Measurements from ENCODE around the gene LCAT.
"Not testable (repeated sequence)": the region's sequence is repeated elsewhere in the genome, so short reads cannot be mapped to it uniquely, and the experiment has no call there.

Gene LCAT

DNA sequence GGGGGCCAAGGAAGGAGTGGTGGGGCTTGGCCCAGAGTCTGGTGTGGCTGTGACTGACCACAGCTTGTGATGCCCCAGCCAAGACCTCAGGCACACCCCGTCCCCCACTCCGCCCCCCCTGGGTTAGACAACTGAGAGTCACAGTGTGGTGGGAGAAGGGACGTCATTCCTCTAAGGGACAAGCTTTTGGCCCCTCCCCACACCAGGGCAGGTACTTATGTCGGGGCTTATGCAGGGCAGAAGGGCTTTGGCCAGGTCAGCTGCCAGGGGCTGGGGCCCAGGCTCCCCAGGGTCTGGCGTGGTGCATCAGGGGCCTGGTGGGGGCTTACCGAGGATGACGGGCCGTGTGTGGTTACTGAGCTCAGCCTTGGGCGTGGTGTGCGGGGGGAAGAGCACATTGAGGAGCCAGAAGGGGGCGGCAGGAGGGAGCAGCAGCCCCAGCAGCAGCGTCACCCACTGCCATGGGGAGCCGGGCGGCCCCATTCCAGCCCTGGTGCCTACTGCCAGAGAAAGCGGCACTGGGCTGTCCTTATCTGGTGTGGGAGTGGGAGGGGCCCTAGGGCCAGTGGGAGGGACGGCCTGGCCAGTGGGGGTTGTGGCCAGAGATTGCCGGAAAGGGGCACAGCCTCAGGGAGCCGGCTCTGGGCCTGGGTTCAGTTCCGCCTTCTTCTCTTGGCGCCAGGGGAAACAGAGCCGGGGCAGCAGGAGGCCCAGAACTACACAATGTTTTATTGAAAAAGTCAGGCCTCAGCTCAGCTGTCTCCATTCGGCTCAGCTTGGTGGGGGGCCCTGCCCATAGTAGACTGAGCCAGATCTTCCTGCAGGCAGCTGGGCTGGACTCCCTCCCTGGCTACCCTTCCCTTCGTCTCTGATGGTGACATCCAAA, at the start of gene LCAT:
Gene LCAT (minus strand): TSS at position 502 of the 886 bp plus-strand sequence. CDS start 19 bp downstream, at position 483.
- DNase-seq, result no peak

GRCh38 chr16:67993207-67994039, 49.5 kb upstream of the LCAT start:
- DNase-seq, result no peak

- DNase-seq, result no peak
Observed at GRCh38 chr16:67992661-67993206, 48.8 kb upstream of the LCAT start.

DNA sequence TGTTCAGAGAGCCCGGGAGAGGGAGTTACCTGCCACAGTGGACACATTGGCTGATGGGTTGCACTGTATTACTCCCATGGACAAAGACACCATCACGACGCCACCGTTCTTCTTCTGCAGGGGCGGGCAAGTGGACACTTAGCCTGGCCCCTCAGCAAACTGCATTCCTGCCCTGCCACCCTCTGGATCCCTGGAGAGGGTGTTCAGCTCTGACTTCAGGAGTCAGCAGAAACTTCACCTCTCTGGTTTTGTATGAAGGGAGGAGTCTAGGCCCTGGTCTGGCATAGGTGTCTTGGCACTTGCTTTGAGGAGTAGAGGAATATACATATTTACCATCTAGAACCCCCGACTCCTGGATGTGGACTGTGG, 46.1 kb upstream of the LCAT start:
- DNase-seq, result no peak

DNA sequence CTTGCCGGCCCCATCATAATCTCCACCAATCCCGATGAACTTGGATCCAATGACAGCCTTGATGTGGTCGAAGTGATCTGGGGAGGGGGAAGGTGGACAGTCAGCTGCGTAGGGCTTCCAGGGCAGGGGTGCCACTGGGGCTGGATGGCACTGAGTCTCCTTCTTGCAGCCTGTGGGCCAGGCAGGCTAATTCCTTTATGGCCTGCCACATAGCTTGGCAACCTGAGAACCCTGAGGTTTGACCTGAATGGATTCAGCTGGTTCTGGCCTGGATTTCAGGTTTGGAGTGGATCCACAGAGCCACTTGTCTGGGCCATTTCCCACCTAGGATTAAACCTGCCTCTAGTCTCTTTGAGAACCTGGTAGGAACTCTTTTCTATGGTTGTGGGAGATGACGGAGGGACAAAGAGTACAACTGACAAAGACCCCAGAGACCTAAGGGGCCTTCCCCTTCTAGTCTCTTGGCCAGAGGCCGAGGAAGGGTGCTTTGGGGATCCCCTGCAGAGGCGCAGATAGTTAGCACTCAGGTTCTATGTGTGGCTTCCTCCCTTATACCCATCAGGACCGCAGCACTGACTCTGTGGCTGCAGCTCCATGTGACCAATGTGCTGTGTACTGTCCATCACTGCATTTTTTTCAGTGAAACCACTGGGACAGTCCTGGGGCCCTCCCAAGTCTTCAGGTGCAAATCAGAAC, 45.5 kb upstream of the LCAT start:
- DNase-seq, result no peak

DNA sequence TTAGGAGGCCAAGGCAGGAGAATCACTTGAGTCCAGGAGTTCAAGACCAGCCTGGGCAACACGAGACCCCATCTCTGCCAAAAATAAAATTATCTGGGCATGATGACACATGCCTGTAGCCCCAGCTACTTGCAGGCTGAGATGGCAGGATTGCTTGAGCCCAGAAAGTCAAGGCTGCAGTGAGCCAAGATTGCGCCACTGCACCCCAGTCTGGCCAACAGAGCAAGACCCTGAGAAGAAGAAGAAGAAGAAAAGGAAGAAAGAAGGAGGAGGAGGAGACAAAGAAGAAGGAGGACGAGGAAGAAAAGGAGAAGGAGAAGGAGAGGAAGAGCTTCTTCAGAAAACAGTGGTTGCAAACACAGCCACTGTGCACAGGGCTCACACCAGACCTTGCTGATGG, 44.8 kb upstream of the LCAT start:
- no peak for DNase-seq

GRCh38 chr16:67987460-67988160, 43.7 kb upstream of the LCAT start:
- no peak for DNase-seq

GRCh38 chr16:67986949-67987348, 43.0 kb upstream of the LCAT start:
- no peak for DNase-seq

DNA sequence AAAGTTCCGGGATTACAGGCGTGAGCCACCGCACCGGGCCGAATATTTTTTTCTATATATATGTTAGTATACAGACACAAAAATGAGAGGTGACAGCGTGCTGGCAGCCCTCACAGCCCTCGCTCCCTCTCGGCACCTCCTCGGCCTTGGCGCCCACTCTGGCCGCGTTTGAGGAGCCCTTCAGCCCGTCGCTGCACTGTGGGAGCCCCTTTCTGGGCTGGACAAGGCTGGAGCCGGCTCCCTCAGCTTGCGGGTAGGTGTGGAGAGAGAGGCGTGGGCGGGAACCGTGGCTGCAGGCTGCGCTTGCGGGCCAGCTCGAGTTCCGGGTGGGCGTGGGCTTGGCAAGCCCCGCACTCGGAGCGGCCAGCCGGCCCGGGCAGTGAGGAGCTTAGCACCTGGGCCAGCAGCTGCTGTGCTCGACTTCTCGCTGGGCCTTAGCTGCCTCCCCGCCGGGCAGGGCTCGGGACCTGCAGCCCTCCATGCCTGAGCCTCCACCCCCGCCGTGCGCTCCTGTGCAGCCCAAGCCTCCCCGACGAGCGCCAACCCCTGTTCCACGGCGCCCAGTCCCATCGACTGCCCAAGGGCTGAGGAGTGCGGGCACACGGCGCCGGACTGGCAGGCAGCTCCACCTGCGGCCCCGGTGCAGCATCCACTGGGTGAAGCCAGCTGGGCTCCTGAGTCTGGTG, 38.2 kb upstream of the LCAT start:
- DNase-seq, result no peak

DNA sequence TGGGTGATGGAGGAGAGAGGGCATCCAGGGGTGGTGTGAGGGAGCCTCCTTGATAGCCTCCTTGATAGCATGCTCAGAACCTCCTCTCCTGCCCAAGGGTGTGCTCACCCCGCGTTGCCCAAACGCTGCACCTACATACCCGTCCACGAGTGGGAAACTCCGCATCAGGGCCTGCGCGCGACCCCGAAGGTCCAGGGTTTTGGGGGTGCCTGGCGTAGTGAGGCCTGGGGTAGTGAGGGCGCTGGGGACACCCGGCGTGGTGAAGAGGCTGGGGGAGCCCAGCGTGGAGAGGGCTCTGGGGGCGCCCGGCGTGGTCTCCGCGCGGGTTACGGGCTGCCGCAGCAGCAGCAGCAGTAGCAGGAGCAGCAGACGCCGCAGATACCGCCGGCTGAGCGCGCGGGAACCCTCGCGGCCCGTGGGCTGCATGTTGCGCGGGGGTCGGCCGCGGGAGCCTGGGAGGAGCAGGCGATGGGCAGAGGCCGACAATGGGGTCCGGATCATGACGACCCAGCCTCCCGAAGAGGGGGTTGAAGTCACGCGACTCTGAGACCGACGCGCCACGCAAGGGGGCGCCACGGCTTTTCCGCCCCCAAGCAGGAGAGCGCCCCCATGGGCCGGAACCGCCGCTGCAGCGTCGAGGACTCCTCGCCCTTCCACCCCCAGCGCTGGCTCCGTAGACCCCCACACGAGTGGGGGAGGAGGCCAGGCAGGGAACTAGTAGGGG, 36.2 kb upstream of the LCAT start, which contains the start of gene DPEP3:
Gene DPEP3 (minus strand): TSS at position 545 of the 724 bp plus-strand sequence. CDS start 119 bp downstream, at position 426.
- no peak for DNase-seq

GRCh38 chr16:67977469-67978227, 33.7 kb upstream of the LCAT start:
- DNase-seq, result no peak

GRCh38 chr16:67977005-67977404, 33.1 kb upstream of the LCAT start:
- no peak for DNase-seq

DNA sequence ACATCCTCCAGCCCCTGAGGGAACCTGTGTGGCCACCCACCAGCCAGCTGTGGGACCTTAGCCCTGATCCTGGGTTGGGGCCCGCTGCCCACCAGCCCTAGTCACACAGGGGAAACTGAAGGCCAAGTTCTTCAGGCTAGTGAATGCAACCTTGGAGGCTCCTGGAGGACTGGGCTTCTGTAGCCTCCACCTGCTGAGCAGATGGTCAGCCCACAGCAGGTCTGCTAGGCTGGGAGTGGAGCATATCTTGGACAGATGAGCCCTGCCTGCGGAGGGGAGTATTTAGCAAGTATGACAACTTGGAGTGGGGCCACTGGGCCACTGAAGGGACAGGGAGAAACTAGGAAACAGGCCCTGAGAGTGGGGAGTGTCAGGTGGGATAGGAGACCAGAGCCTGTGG, 32.3 kb upstream of the LCAT start:
- DNase-seq, result no peak

GRCh38 chr16:67975321-67976105, 31.6 kb upstream of the LCAT start:
- no peak for DNase-seq

- DNase-seq, result not testable (repeated sequence)
Observed at GRCh38 chr16:67972285-67972684, 28.4 kb upstream of the LCAT start.

- no peak for DNase-seq
Observed at GRCh38 chr16:67971111-67971510, 27.2 kb upstream of the LCAT start.

DNA sequence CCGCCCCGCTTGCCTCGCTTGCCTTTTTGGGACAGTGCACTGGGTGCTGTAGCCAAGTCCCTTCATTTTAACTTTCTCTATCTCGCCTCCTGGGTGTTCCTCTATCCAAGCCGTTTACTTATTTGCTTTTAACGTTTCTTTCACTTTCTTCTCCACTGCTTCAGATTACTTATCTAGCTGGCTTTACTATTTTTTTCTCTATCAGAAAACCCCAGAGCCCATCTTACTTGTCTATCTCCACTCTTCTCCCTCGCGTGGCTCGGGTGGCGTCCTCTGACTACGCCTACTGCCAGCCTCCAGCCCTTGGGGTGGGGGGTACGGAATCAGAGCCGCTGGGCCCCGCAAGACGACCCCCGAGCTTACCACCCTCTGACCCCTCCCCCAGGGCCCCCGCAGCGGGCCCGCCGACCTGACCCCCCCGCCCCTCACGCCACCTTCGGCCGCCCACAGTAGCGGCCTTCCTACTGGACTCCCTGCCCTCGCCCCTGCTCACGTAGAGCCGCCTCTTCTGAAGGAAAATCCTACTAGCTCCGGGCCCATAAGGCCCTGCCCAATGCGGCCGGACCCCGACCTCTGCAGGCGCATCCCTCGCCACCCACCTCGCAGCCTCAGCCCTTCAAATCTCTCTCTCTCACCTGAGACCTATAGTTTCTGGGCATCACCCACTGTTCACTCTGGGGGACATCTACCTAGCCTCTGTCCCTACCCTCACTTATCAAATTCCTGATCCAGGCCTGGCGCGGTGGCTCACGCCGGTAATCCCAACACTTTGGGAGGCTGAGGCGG, 25.5 kb upstream of the LCAT start:
- no peak for DNase-seq

Measured in DMS 273 treated with DMSO at 0.1 percent for 48 hours (cell line).